Pancreas (tissue), 10 donors: ENCODE results near the gene NOS1. TPM values are rescaled to one million over a fixed set of nuclear protein-coding genes. Genes with fewer than 3 reads are reported as not detected.

Source experiments
- ATAC-seq, 4 donors: fragments of 200-7000 bp; cut with Tn5 transposase; one replicate each; pipeline versions ENCODE4 v1.8.0 to v1.9.1; 2020; ENCODE audit warnings: mild to moderate bottlenecking in 4 of 4, moderate library complexity in 4 of 4
- DNase-seq, 6 donors: peaks; one replicate each; pipeline ENCODE4 v3.0.0-alpha.2; 2020
- FAIRE-seq: peaks from 2 replicates; lab custom pipeline; 2012; peaks lifted over from hg19 to GRCh38; lab: Jason Lieb, UNC
- H3K27ac ChIP-seq, 4 donors: fragments of 200-600 bp; sonication (generic); 1 replicate in 3 of 4; 2 replicates in 1 of 4; pipeline versions ENCODE4 v1.5.0 to v1.8.0; 2020
- H3K27me3 ChIP-seq, 4 donors: fragments of 200-600 bp; one replicate each; pipeline ENCODE4 v1.8.0; 2021
- H3K36me3 ChIP-seq, 3 donors: fragments of 200-600 bp; sonication (generic) in 1 of 3; one replicate each; pipeline versions ENCODE4 v1.5.0 to v1.8.0; 2020 to 2021
- H3K4me1 ChIP-seq, 3 donors: fragments of 200-600 bp; one replicate each; pipeline ENCODE4 v1.8.0; 2021
- H3K4me3 ChIP-seq, 4 donors: fragments of 200-600 bp; sonication (generic) in 2 of 4; one replicate each; pipeline versions ENCODE4 v1.5.0 to v1.8.0; 2020 to 2021
- H3K9me3 ChIP-seq, 4 donors: fragments of 200-600 bp; one replicate each; pipeline ENCODE4 v1.8.0; 2021
- WGBS, 2 donors: extraction: QIAGEN DNeasy Blood & Tissue Kit; methylation state at CpG; one replicate each; pipeline ENCODE4 v1.1.7; 2013; 5-methylcytosine and 5-hydroxymethylcytosine counted together
- intact Hi-C, 3 donors: fragments of 100-400 bp; cut with DNase I; formaldehyde crosslinking; loops; one replicate each; pipeline versions ENCODE4 v1.11.1 to v1.14.2; 2022
- polyA plus RNA-seq, 2 donors: library from polyadenylated mRNA; stranded (reverse); fragments of 200-250 nt; gene quantifications; one replicate each; pipeline ENCODE4 v1.2.3, GENCODE V29; 2013
- total RNA-seq, 6 donors: library from RNA; stranded (reverse); fragmentation: NEBNext Ultra II Directional in 4 of 6; extraction: Animal tissue kit (Norgen Biotek cat#: 25700) in 4 of 6; gene quantifications; one replicate each; pipeline versions ENCODE4 v1.2.1 to v1.2.4, GENCODE V29; 2021 to 2023
- TF ChIP-seq, protein P1 (sequence below), 4 donors: fragments of 200-600 bp; sonication (generic) in 3 of 4; IDR thresholded peaks; one replicate each; pipeline versions ENCODE4 v1.5.0 to v1.8.0; 2021; ENCODE audit warnings: antibody characterized with exemption in 4 of 4
- donor health status: healthy with polysubstance abuse.
- donor health status: DM: no; HTN: no; CAD: no; lungs with moderate emphysema.
- donor health status: DM: no; HTN: no; CAD: no.
- donor health status: control.
- donor health status: control.
- donor health status: Bipolar disorder and iron deficiency.
- donor health status: DM: yes; HTN: yes; CAD: no.
- donor health status: DM: no; HTN: no; CAD: no.
- donor health status: DM: no; HTN: no; CAD: no.
- donor health status: DM: yes; HTN: yes; CAD: no.

NOS1 gene
- total and polyA plus RNA-seq, 8 donors = 0.14 to 2.0 (median 0.91) TPM

DNA sequence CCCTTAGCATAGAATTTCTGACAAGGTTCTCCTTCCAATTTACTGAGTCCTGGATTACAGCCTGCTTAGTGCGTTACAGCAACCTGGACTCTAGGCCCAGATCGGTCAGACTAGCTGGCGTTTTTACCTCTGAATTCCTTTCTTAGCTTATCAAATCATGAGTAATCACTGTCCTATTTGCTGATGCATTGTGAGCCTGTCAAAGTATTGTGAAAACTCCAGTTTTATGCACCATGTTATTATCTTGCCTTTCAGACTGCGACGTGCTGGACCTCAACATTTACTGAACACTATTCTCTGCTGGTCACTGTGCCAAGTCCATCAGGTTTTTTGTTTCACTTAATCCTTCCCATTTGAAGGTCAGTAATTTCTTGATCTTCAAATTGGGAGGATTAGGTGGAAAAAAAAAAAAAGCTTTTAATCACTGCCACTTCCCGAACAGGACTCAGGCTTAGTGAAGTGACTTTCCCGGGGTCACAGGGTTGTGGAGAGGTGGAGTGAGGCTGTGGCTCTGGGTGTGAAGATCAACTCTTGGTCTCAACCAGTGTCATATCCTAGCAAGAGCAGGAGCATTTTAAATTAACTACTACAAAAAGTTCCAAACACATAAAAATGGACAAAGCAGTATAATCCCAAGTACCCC lies 202.4 kb downstream of the NOS1 start:
- intact Hi-C loops = no loop called here
- TF ChIP-seq, protein P1, sequence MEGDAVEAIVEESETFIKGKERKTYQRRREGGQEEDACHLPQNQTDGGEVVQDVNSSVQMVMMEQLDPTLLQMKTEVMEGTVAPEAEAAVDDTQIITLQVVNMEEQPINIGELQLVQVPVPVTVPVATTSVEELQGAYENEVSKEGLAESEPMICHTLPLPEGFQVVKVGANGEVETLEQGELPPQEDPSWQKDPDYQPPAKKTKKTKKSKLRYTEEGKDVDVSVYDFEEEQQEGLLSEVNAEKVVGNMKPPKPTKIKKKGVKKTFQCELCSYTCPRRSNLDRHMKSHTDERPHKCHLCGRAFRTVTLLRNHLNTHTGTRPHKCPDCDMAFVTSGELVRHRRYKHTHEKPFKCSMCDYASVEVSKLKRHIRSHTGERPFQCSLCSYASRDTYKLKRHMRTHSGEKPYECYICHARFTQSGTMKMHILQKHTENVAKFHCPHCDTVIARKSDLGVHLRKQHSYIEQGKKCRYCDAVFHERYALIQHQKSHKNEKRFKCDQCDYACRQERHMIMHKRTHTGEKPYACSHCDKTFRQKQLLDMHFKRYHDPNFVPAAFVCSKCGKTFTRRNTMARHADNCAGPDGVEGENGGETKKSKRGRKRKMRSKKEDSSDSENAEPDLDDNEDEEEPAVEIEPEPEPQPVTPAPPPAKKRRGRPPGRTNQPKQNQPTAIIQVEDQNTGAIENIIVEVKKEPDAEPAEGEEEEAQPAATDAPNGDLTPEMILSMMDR (IDR thresholded peaks at IDR 0.05) = no peak
- Histone ChIP-seq H3K9me3 (no peaks in the 10 kb centered on the region), H3K27me3 (no peaks in the 10 kb centered on the region), H3K4me3 (no peak overlapping the region), H3K4me1 (no peaks in the 10 kb centered on the region), H3K36me3 (peaks cover 0 to 88% (median 38%) of the 10 kb centered on the region in 3 donors), H3K27ac (no peak overlapping the region)
- 65 to 83% methylated on average over 7 of the region's 7 CpGs for WGBS, 2 donors
- no peak for ATAC-seq
- FAIRE-seq = no peak
- no peak for DNase-seq

Other genes starting within 250 kb of the NOS1 start
- 10 to 100 TPM; 21.6 to 42.4 (median 27.8) TPM for gene FBXO21, start 171.2 kb downstream of the NOS1 start, total RNA-seq
- gene FBXO21, start 171.2 kb downstream of the NOS1 start, polyA plus RNA-seq = 10 to 100 TPM in 1 of 2 donors, 1 to 10 TPM in 1; 9.0 to 17.0 TPM